Thyroid gland (tissue), 4 donors: Measurements from ENCODE around the gene MCM10. TPM values are rescaled to one million over a fixed set of nuclear protein-coding genes. Genes with fewer than 3 reads are reported as not detected.

Experiments
- DNase-seq, 2 donors: peaks; one replicate each; pipeline ENCODE4 v3.0.0-alpha.2; 2019
- H3K27ac ChIP-seq, 3 donors: fragments of 200-600 bp; sonication (generic); 1 replicate in 2 of 3; 2 replicates in 1 of 3; pipeline ENCODE4 v1.5.1; 2016 to 2019; ENCODE audit warnings: mild to moderate bottlenecking in 1 of 3, moderate library complexity in 1 of 3
- H3K27me3 ChIP-seq: fragments of 200-600 bp; sonication (generic); one replicate; pipeline ENCODE4 v1.5.1; 2019
- H3K36me3 ChIP-seq, 2 donors: fragments of 200-600 bp; sonication (generic); one replicate each; pipeline ENCODE4 v1.5.1; 2016 to 2019
- H3K4me1 ChIP-seq, 2 donors: fragments of 200-600 bp; sonication (generic); one replicate each; pipeline ENCODE4 v1.5.1; 2017 to 2019
- H3K4me3 ChIP-seq, 3 donors: fragments of 200-600 bp; sonication (generic); replicated peaks in 1 of 3; 1 replicate in 2 of 3; 2 replicates in 1 of 3; pipeline ENCODE4 v1.5.1; 2016; ENCODE audit warnings: mild to moderate bottlenecking in 1 of 3
- H3K9me3 ChIP-seq: fragments of 200-600 bp; sonication (generic); one replicate; pipeline ENCODE4 v1.5.1; 2017
- CTCF ChIP-seq, 6 experiments: fragments of 200-600 bp in 3 of 6; fragments of 450-650 bp in 3 of 6; sonication (generic) in 3 of 6; IDR thresholded peaks; one replicate each; pipeline ENCODE4 v1.5.1; 2016 to 2019; ENCODE audit warnings: antibody characterized with exemption in 6 of 6, mild to moderate bottlenecking in 2 of 6, inconsistent platforms in 1 of 6, moderate library complexity in 1 of 6
- POLR2A ChIP-seq, 2 donors: fragments of 450-650 bp; IDR thresholded peaks; one replicate each; pipeline ENCODE4 v1.6.1; 2017; ENCODE audit warnings: antibody characterized with exemption in 2 of 2, mild to moderate bottlenecking in 2 of 2, moderate library complexity in 1 of 2
- WGBS, 2 donors: methylation state at CpG; one replicate each; pipeline ENCODE4 v1.1.5; 2017; 5-methylcytosine and 5-hydroxymethylcytosine counted together
- intact Hi-C: fragments of 100-400 bp; cut with DNase I; formaldehyde crosslinking; loops from one replicate; pipeline ENCODE4 v1.15.1; 2023
- total RNA-seq, 4 donors: library from RNA; depleted of rRNA; stranded (reverse); fragments of >200 nt; gene quantifications; one replicate each; pipeline ENCODE4 v1.2.3, GENCODE V29; 2016

MCM10 gene
- total RNA-seq, 4 donors from 2014 or later: 0.24 to 1.4 (median 0.49) TPM

GRCh38 chr10:13182424-13182823, 21.1 kb downstream of the MCM10 start:
- Histone ChIP-seq H3K27ac (no peak overlapping the region), H3K36me3 (no peaks in the 10 kb centered on the region), H3K9me3 (no peaks in the 10 kb centered on the region), H3K27me3 (no peaks in the 10 kb centered on the region), H3K4me1 (peaks cover 0 to 16% of the 10 kb centered on the region in 2 donors), H3K4me3 (no peak overlapping the region)
- no peak for DNase-seq
- TF ChIP-seq POLR2A (IDR thresholded peaks at IDR 0.05): no peak
- TF ChIP-seq CTCF (IDR thresholded peaks at IDR 0.05): no peak
- intact Hi-C loops: no loop called here
- WGBS, 2 donors: 88 to 91% methylated on average over 1 of the region's 1 CpG

- Histone ChIP-seq H3K4me1 (peaks cover 0 to 16% of the 10 kb centered on the region in 2 donors), H3K27me3 (no peaks in the 10 kb centered on the region), H3K36me3 (no peaks in the 10 kb centered on the region), H3K4me3 (no peak overlapping the region), H3K27ac (peak overlapping the region; percentile 59 to 96 (median 63)), H3K9me3 (no peaks in the 10 kb centered on the region)
- intact Hi-C loops: no loop called here
- TF ChIP-seq POLR2A (IDR thresholded peaks at IDR 0.05): no peak
- no peak for TF ChIP-seq CTCF (IDR thresholded peaks at IDR 0.05)
- DNase-seq: peak in 1 of 2 donors; percentile 16
- 76 to 81% methylated on average over 5 of the region's 5 CpGs for WGBS, 2 donors
These were observed 22.3 kb downstream of the MCM10 start for GRCh38 chr10:13183625-13184024.

GRCh38 chr10:13184276-13184675, 22.9 kb downstream of the MCM10 start:
- Histone ChIP-seq H3K4me1 (peaks cover 0 to 16% of the 10 kb centered on the region in 2 donors), H3K27ac (peak overlapping the region; percentile 59 to 96 (median 63)), H3K36me3 (no peaks in the 10 kb centered on the region), H3K9me3 (no peaks in the 10 kb centered on the region), H3K4me3 (no peak overlapping the region), H3K27me3 (no peaks in the 10 kb centered on the region)
- DNase-seq: no peak
- intact Hi-C loops: no loop called here
- TF ChIP-seq POLR2A (IDR thresholded peaks at IDR 0.05) (no peak), CTCF (IDR thresholded peaks at IDR 0.05) (no peak)
- WGBS, 2 donors: 48 to 84% methylated on average over 2 of the region's 2 CpGs

- intact Hi-C loops: no loop called here
- Histone ChIP-seq H3K9me3 (no peaks in the 10 kb centered on the region), H3K27ac (peak overlapping the region; percentile 33 to 96 (median 90)), H3K4me1 (peaks cover 0 to 16% of the 10 kb centered on the region in 2 donors), H3K27me3 (no peaks in the 10 kb centered on the region), H3K4me3 (no peak overlapping the region), H3K36me3 (no peaks in the 10 kb centered on the region)
- DNase-seq: peak; percentile 96 to 98
- 45 to 49% methylated on average over 3 to 5 of the region's 5 CpGs for WGBS, 2 donors
- peak in 1 of 2 donors; percentile 33 for TF ChIP-seq POLR2A (IDR thresholded peaks at IDR 0.05)
- no peak for TF ChIP-seq CTCF (IDR thresholded peaks at IDR 0.05)
These were observed 23.6 kb downstream of the MCM10 start for GRCh38 chr10:13184730-13185514.

GRCh38 chr10:13187135-13187534, 25.8 kb downstream of the MCM10 start:
- H3K27me3 ChIP-seq: no peaks in the 10 kb centered on the region
- no peaks in the 10 kb centered on the region for H3K36me3 ChIP-seq
- intact Hi-C loops: no loop called here
- H3K9me3 ChIP-seq: no peaks in the 10 kb centered on the region
- H3K4me3 ChIP-seq: no peak overlapping the region
- no peak for TF ChIP-seq CTCF (IDR thresholded peaks at IDR 0.05)
- TF ChIP-seq POLR2A (IDR thresholded peaks at IDR 0.05): no peak
- no peak for DNase-seq
- WGBS, 2 donors: 97 to 98% methylated on average over 3 of the region's 3 CpGs
- H3K4me1 ChIP-seq: peaks cover 0 to 16% of the 10 kb centered on the region in 2 donors
- no peak overlapping the region for H3K27ac ChIP-seq
